Measurements from ENCODE around the gene DCANP1.

- TF ChIP-seq CTCF (IDR thresholded peaks at IDR 0.05): peak; percentile 84
- TF ChIP-seq EZH2 (IDR thresholded peaks at IDR 0.05; ENCODE audit: borderline replicate concordance, insufficient read depth, low read depth, low read length, poor library complexity, severe bottlenecking): no peak
Observed at GRCh38 chr5:135457424-135458071, 10.4 kb upstream of the DCANP1 start.

Measured in B cell (primary cell).